CD14-positive monocyte (primary cell): ENCODE results near the gene SHROOM4. TPM values are rescaled to one million over a fixed set of nuclear protein-coding genes. Genes with fewer than 3 reads are reported as not detected.

Source experiments
- DNase-seq, 3 donors: peaks; one replicate each; pipeline ENCODE4 v3.0.0-alpha.2; 2011 to 2022
- H2AFZ ChIP-seq: 2 replicates; pipeline ENCODE4 v1.6.0; 2012; ENCODE audit warnings: mild to moderate bottlenecking, low read depth, low read length, inconsistent platforms; ENCODE audit not compliant: insufficient read depth, poor library complexity, severe bottlenecking
- H3K27ac ChIP-seq, 2 donors: 1 replicate in 1 of 2; 2 replicates in 1 of 2; pipeline ENCODE4 v1.5.1; 2012 to 2013; ENCODE audit warnings: low read length in 2 of 2, control low read depth in 1 of 2, inconsistent platforms in 1 of 2, low read depth in 1 of 2, mild to moderate bottlenecking in 1 of 2
- H3K27me3 ChIP-seq, 2 donors: one replicate each; pipeline versions ENCODE4 v1.6.0 to v1.6.1; 2011 to 2013; ENCODE audit warnings: low read length in 2 of 2; ENCODE audit not compliant: control insufficient read depth in 2 of 2, insufficient read depth in 2 of 2
- H3K36me3 ChIP-seq, 2 donors: replicated peaks in 1 of 2; 1 replicate in 1 of 2; 2 replicates in 1 of 2; pipeline versions ENCODE4 v1.5.1 to v1.6.1; 2012 to 2013; ENCODE audit warnings: low read length in 2 of 2, control low read depth in 1 of 2, inconsistent platforms in 1 of 2, mild to moderate bottlenecking in 1 of 2; ENCODE audit not compliant: insufficient read depth in 2 of 2, control insufficient read depth in 1 of 2
- H3K4me1 ChIP-seq, 2 donors: 1 replicate in 1 of 2; 2 replicates in 1 of 2; pipeline versions ENCODE4 v1.5.1 to v1.6.1; 2012 to 2013; ENCODE audit warnings: low read length in 2 of 2, control low read depth in 1 of 2, inconsistent platforms in 1 of 2, mild to moderate bottlenecking in 1 of 2, moderate library complexity in 1 of 2; ENCODE audit not compliant: insufficient read depth in 2 of 2, control insufficient read depth in 1 of 2
- H3K4me2 ChIP-seq: replicated peaks from 2 replicates; pipeline ENCODE3; 2012; ENCODE audit warnings: low read length, moderate library complexity, mild to moderate bottlenecking; ENCODE audit not compliant: poor library complexity, severe bottlenecking; ENCODE audit errors: extremely low read depth
- H3K4me3 ChIP-seq, 3 experiments: fragments of 200-600 bp in 1 of 3; sonication (generic) in 1 of 3; replicated peaks in 1 of 3; 1 replicate in 2 of 3; 2 replicates in 1 of 3; pipeline ENCODE4 v1.5.1; 2011 to 2013; ENCODE audit warnings: low read length in 3 of 3, mild to moderate bottlenecking in 3 of 3, control low read depth in 2 of 3, low read depth in 2 of 3, inconsistent platforms in 1 of 3, moderate library complexity in 1 of 3
- H3K79me2 ChIP-seq: 2 replicates; pipeline ENCODE4 v1.6.0; 2012; ENCODE audit warnings: mild to moderate bottlenecking, control low read depth, inconsistent platforms, low read length, moderate library complexity; ENCODE audit not compliant: insufficient read depth
- H3K9ac ChIP-seq: 2 replicates; pipeline ENCODE4 v1.6.0; 2017; ENCODE audit warnings: low read length, mild to moderate bottlenecking; ENCODE audit not compliant: insufficient read depth, poor library complexity, severe bottlenecking
- H3K9me3 ChIP-seq, 2 donors: replicated peaks in 1 of 2; 1 replicate in 1 of 2; 2 replicates in 1 of 2; pipeline versions ENCODE4 v1.5.1 to v1.6.1; 2012 to 2013; ENCODE audit warnings: low read length in 2 of 2, control low read depth in 1 of 2; ENCODE audit not compliant: control insufficient read depth in 1 of 2, insufficient read depth in 1 of 2
- H4K20me1 ChIP-seq: 2 replicates; pipeline ENCODE4 v1.6.0; 2012; ENCODE audit warnings: mild to moderate bottlenecking, low read length, control low read depth, moderate library complexity; ENCODE audit not compliant: insufficient read depth
- H3K27ac Mint-ChIP-seq, 7 donors: one replicate each; pipeline ENCODE4 v1.8.0; 2020; ENCODE audit warnings: mild to moderate bottlenecking in 7 of 7, mixed read lengths in 7 of 7, moderate library complexity in 6 of 7, inconsistent platforms in 2 of 7
- H3K27me3 Mint-ChIP-seq, 3 donors: one replicate each; pipeline ENCODE4 v1.8.0; 2021 to 2022; ENCODE audit warnings: low read depth in 3 of 3, mild to moderate bottlenecking in 3 of 3, mixed read lengths in 3 of 3, moderate library complexity in 3 of 3, inconsistent platforms in 1 of 3
- H3K36me3 Mint-ChIP-seq, 2 donors: one replicate each; pipeline ENCODE4 v1.8.0; 2020; ENCODE audit warnings: mixed read lengths in 2 of 2, inconsistent platforms in 1 of 2, mild to moderate bottlenecking in 1 of 2
- H3K4me1 Mint-ChIP-seq: one replicate; pipeline ENCODE4 v1.8.0; 2020; ENCODE audit warnings: mild to moderate bottlenecking, mixed read lengths
- H3K4me3 Mint-ChIP-seq, 2 donors: one replicate each; pipeline ENCODE4 v1.8.0; 2020; ENCODE audit warnings: mild to moderate bottlenecking in 2 of 2, mixed read lengths in 2 of 2, moderate library complexity in 1 of 2
- H3K9me3 Mint-ChIP-seq, 7 donors: one replicate each; pipeline ENCODE4 v1.8.0; 2020 to 2022; ENCODE audit warnings: mixed read lengths in 7 of 7, mild to moderate bottlenecking in 6 of 7, moderate library complexity in 6 of 7, inconsistent platforms in 2 of 7
- WGBS: methylation state at CpG from one replicate; pipeline ENCODE4 v1.1.5; 2013; ENCODE audit warnings: missing lambda C conversion rate; ENCODE audit not compliant: insufficient coverage; 5-methylcytosine and 5-hydroxymethylcytosine counted together
- intact Hi-C, 2 donors: fragments of 100-400 bp; cut with micrococcal nuclease; formaldehyde crosslinking; loops; one replicate each; pipeline versions ENCODE4 v1.15.0 to v1.15.1; 2023
- polyA plus RNA-seq, 3 donors: library from polyadenylated mRNA; depleted of rRNA in 1 of 3; unstranded in 2 of 3; stranded (reverse) in 1 of 3; fragments of 300-500 nt in 2 of 3; fragments of >200 nt in 1 of 3; fragmentation: Illumina TruSeq in 2 of 3; gene quantifications; 1 replicate in 2 of 3; 2 replicates in 1 of 3; pipeline ENCODE4 v1.2.3, GENCODE V29; 2012 to 2021
- TF ChIP-seq, protein P1 (sequence below): fragments of 200-600 bp; IDR thresholded peaks from one replicate; pipeline ENCODE4 v1.8.0; 2022; ENCODE audit warnings: antibody characterized with exemption, mild to moderate bottlenecking

SHROOM4 gene
- polyA plus RNA-seq, 3 donors = under 0.01 TPM; not detected in 2

DNA sequence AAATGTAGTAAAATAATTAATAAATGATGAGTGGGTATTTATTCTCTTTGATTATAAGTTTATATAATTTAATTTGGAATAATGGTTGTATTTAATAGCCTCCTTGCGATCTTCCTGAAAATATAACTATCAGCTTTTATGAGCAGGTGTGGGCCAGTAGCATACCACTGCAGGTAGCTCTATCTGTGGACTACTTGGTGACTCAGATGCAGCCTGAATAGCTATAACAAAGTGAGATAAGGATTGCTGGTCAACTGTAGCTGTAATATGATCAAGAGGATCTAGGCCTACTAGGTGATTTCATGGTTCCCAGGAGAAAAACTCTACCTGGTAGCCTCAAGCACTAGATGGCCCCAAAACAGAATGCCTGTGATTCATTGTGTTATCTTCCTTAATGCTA lies 49.5 kb upstream of the SHROOM4 start:
- no peaks in the 10 kb centered on the region for H3K4me1 Mint-ChIP-seq
- Histone ChIP-seq H3K4me1 (no peaks in the 10 kb centered on the region), H3K9me3 (no peaks in the 10 kb centered on the region), H3K27ac (no peak overlapping the region), H3K4me2 (no peak overlapping the region), H3K79me2 (no peaks in the 10 kb centered on the region), H4K20me1 (no peaks in the 10 kb centered on the region), H2AFZ (no peak overlapping the region), H3K4me3 (no peak overlapping the region), H3K9ac (no peak overlapping the region), H3K36me3 (no peaks in the 10 kb centered on the region), H3K27me3 (no peaks in the 10 kb centered on the region)
- no peaks in the 10 kb centered on the region for H3K36me3 Mint-ChIP-seq
- intact Hi-C loops = no loop called here
- no peak overlapping the region for H3K4me3 Mint-ChIP-seq
- H3K27ac Mint-ChIP-seq = no peak overlapping the region
- DNase-seq = no peak
- no CpG with 5 or more reads among the region's 1 CpG for WGBS
- peaks cover 0 to 2% (median 1%) of the 10 kb centered on the region in 7 donors for H3K9me3 Mint-ChIP-seq
- TF ChIP-seq, protein P1, sequence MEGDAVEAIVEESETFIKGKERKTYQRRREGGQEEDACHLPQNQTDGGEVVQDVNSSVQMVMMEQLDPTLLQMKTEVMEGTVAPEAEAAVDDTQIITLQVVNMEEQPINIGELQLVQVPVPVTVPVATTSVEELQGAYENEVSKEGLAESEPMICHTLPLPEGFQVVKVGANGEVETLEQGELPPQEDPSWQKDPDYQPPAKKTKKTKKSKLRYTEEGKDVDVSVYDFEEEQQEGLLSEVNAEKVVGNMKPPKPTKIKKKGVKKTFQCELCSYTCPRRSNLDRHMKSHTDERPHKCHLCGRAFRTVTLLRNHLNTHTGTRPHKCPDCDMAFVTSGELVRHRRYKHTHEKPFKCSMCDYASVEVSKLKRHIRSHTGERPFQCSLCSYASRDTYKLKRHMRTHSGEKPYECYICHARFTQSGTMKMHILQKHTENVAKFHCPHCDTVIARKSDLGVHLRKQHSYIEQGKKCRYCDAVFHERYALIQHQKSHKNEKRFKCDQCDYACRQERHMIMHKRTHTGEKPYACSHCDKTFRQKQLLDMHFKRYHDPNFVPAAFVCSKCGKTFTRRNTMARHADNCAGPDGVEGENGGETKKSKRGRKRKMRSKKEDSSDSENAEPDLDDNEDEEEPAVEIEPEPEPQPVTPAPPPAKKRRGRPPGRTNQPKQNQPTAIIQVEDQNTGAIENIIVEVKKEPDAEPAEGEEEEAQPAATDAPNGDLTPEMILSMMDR = no peak
- H3K27me3 Mint-ChIP-seq = peaks cover 0 to 1% (median 1%) of the 10 kb centered on the region in 3 donors

GRCh38 chrX:50860518-50860917 lies 46.5 kb upstream of the SHROOM4 start:
- no peaks in the 10 kb centered on the region for H3K79me2 ChIP-seq
- H3K36me3 ChIP-seq = no peaks in the 10 kb centered on the region
- Mint-ChIP-seq H3K36me3 (no peaks in the 10 kb centered on the region), H3K4me1 (no peaks in the 10 kb centered on the region), H3K27ac (no peak overlapping the region), H3K9me3 (peaks cover 0 to 2% (median 1%) of the 10 kb centered on the region in 7 donors), H3K4me3 (no peak overlapping the region), H3K27me3 (peaks cover 0 to 1% (median 1%) of the 10 kb centered on the region in 3 donors)
- no peaks in the 10 kb centered on the region for H4K20me1 ChIP-seq
- DNase-seq = no peak
- intact Hi-C loops = no loop called here
- H3K4me2 ChIP-seq = no peak overlapping the region
- no peak overlapping the region for H2AFZ ChIP-seq
- TF ChIP-seq, protein P1 = no peak
- no peak overlapping the region for H3K4me3 ChIP-seq
- H3K27ac ChIP-seq = no peak overlapping the region
- WGBS = no CpG with 5 or more reads among the region's 3 CpGs
- H3K4me1 ChIP-seq = no peaks in the 10 kb centered on the region
- no peak overlapping the region for H3K9ac ChIP-seq
- no peaks in the 10 kb centered on the region for H3K27me3 ChIP-seq
- H3K9me3 ChIP-seq = no peaks in the 10 kb centered on the region
